ENCODE data around the gene ABCC3.

- TF ChIP-seq POLR2A (IDR thresholded peaks at IDR 0.05) (no peak), CTCF (IDR thresholded peaks at IDR 0.05) (no peak), EP300 (IDR thresholded peaks at IDR 0.05) (no peak)
These were observed 97.1 kb downstream of the ABCC3 start for GRCh38 chr17:50731575-50732460.

All from stomach (tissue), 4 donors.